ENCODE measurements around the gene EME2. TPM values are rescaled to one million over a fixed set of nuclear protein-coding genes. Genes with fewer than 3 reads are reported as not detected.

Gene EME2
- 15.0 and 17.3 TPM in 2 replicates for total RNA-seq (2014; rRNA removed; shearing (Covaris generic))
- polyA plus RNA-seq (2016; fragmentation: Nextera tagmentation; extraction: Ambion mirVana), result 4.1 TPM in 2 replicates
- long read RNA-seq, result 0 reads

GRCh38 chr16:1772362-1772907 is at the start of gene EME2:
Gene EME2, plus strand, starts transcription at chr16:1772810. Its CDS starts 418 bp downstream, at chr16:1773228.
- H3K79me2 ChIP-seq (replicated peaks; ENCODE audit: insufficient read depth), result peaks cover 15% of the 10 kb centered on the region
- peak within 1 kb of the TSS; percentile 97 for H3K4me3 ChIP-seq
- H3K4me3 Mint-ChIP-seq, result peak within 1 kb of the TSS; percentile 99
- peaks cover 23% of the 10 kb centered on the region for H3K36me3 Mint-ChIP-seq (ENCODE audit: low read depth)
- H2AFZ ChIP-seq, result 0 out of 2 replicates have a peak within 1 kb of the TSS, but pooled peaks have one; percentile 52
- peaks cover 8% of the 10 kb centered on the region for H3K4me1 Mint-ChIP-seq
- no peaks in the 10 kb centered on the region; the same call in 1 of the 2 replicates for H4K20me1 ChIP-seq (replicated peaks; ENCODE audit: insufficient read depth)
- H3F3A ChIP-seq (replicated peaks; ENCODE audit: low read depth), result peaks cover 14% of the 10 kb centered on the region; the same call in 1 of the 2 replicates
- peak within 1 kb of the TSS; percentile 91 for H3K27ac ChIP-seq (ENCODE audit: low read depth)
- peak within 1 kb of the TSS; percentile 96 for H3K4me2 ChIP-seq
- H3K9me3 Mint-ChIP-seq, result peaks cover 4% of the 10 kb centered on the region; the same call in 2 of the 3 replicates
- DNase-seq (ENCODE audit: low spot score) (no peak), ATAC-seq (peak; percentile 0; the same call in 2 of the 3 replicates)
- H3K27ac Mint-ChIP-seq, result peak within 1 kb of the TSS; percentile 99
- peaks cover 25% of the 10 kb centered on the region for H3K27me3 Mint-ChIP-seq (ENCODE audit: insufficient read depth, low read depth, poor library complexity)
- H3K4me1 ChIP-seq (ENCODE audit: insufficient read depth), result peaks cover 4% of the 10 kb centered on the region
- no peaks in the 10 kb centered on the region for H3K36me3 ChIP-seq (ENCODE audit: insufficient read depth)
- H3K9me2 ChIP-seq (ENCODE audit: insufficient read depth), result no peaks in the 10 kb centered on the region
- no peaks in the 10 kb centered on the region for H3K27me3 ChIP-seq (ENCODE audit: insufficient read depth)
- TF ChIP-seq EZH2phosphoT487 (IDR thresholded peaks at IDR 0.05; ENCODE audit: unreplicated experiment) (no peak), EZH2 (IDR thresholded peaks at IDR 0.05; ENCODE audit: low read depth, unreplicated experiment) (no peak), CREB1 (CRISPR knock-in tag; IDR thresholded peaks at IDR 0.05; ENCODE audit: low read depth) (no peak), POLR2AphosphoS5 (IDR thresholded peaks at IDR 0.05; ENCODE audit: low read depth) (no peak), ETS1 (IDR thresholded peaks at IDR 0.05) (no peak), CTCF (conservative IDR thresholded peaks at IDR 0.05; ENCODE audit: low read depth in 2 of 2) (no peak), REST (IDR thresholded peaks at IDR 0.05; ENCODE audit: unreplicated experiment) (no peak), NANOG (IDR thresholded peaks at IDR 0.05; ENCODE audit: borderline replicate concordance) (no peak)

Data from GM23338 (cell line).